Upper lobe of right lung (tissue), 1 donor: Measurements from ENCODE around the gene POPDC2. TPM values are rescaled to one million over a fixed set of nuclear protein-coding genes. Genes with fewer than 3 reads are reported as not detected.

ENCODE experiments used
- ATAC-seq: fragments of 200-7000 bp; cut with Tn5 transposase; one replicate; pipeline ENCODE4 v1.9.1; 2020; ENCODE audit warnings: mild to moderate bottlenecking, moderate library complexity
- DNase-seq: peaks from one replicate; pipeline ENCODE4 v3.0.0-alpha.2; 2020
- H3K27ac ChIP-seq: fragments of 200-600 bp; one replicate; pipeline ENCODE4 v1.8.0; 2022
- H3K27me3 ChIP-seq: fragments of 200-600 bp; one replicate; pipeline ENCODE4 v1.8.0; 2022; ENCODE audit warnings: mild to moderate bottlenecking
- H3K36me3 ChIP-seq: fragments of 200-600 bp; one replicate; pipeline ENCODE4 v1.8.0; 2022
- H3K4me1 ChIP-seq: fragments of 200-600 bp; one replicate; pipeline ENCODE4 v1.8.0; 2022
- H3K4me3 ChIP-seq: fragments of 200-600 bp; one replicate; pipeline ENCODE4 v1.8.0; 2022; ENCODE audit warnings: mild to moderate bottlenecking
- H3K9me3 ChIP-seq: fragments of 200-600 bp; one replicate; pipeline ENCODE4 v1.8.0; 2022
- intact Hi-C: fragments of 100-400 bp; cut with DNase I; formaldehyde crosslinking; loops from one replicate; pipeline ENCODE4 v1.11.0; 2022
- total RNA-seq: library from RNA; stranded (reverse); fragmentation: NEBNext Ultra II Directional; extraction: Animal tissue kit (Norgen Biotek cat#: 25700); gene quantifications from one replicate; pipeline ENCODE4 v1.2.1, GENCODE V29; 2021
- TF ChIP-seq, protein P1 (sequence below): fragments of 200-600 bp; IDR thresholded peaks from one replicate; pipeline ENCODE4 v1.8.0; 2022; ENCODE audit warnings: antibody characterized with exemption
- donor health status: DM: no; HTN: yes; CAD: no; lungs with severe emphysema.

The POPDC2 gene
- total RNA-seq, 1 donor from 2014 or later: 2.7 TPM

DNA sequence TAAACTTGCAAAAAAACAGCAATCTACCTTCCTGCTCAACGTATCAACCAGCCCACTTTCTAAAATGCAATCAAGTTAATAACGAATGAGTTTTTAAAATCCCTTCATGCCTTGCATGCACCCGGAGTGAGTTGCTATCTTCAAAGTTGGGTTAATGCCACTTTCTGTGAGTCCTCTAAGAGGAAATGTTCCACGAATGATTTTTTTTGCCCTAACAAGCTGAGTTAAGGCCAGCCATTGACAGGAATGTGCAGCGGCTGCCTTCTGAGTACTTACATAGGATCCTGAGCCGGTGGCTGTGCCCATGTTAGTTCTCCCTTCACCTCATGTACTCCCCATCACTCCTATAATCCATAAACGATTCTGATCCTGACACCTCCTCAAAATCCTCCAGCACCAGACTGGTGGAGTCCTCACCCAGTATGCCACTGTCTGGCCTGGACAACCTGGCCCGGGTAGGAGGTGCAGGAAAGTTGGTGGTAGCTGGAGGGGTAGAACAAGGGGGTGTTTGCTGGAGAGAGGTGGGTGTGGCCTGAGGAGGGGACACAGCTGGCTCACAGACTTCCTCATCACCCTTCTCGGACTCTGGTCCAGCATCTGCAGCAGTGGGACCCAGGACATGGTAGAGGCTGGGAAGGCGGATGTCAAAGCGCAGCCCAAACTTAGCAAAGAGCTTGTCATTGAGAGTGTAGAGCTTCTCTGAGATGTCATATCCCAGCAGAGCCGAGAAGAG is 12.4 kb downstream of the POPDC2 start:
- TF ChIP-seq, protein P1, sequence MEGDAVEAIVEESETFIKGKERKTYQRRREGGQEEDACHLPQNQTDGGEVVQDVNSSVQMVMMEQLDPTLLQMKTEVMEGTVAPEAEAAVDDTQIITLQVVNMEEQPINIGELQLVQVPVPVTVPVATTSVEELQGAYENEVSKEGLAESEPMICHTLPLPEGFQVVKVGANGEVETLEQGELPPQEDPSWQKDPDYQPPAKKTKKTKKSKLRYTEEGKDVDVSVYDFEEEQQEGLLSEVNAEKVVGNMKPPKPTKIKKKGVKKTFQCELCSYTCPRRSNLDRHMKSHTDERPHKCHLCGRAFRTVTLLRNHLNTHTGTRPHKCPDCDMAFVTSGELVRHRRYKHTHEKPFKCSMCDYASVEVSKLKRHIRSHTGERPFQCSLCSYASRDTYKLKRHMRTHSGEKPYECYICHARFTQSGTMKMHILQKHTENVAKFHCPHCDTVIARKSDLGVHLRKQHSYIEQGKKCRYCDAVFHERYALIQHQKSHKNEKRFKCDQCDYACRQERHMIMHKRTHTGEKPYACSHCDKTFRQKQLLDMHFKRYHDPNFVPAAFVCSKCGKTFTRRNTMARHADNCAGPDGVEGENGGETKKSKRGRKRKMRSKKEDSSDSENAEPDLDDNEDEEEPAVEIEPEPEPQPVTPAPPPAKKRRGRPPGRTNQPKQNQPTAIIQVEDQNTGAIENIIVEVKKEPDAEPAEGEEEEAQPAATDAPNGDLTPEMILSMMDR: no peak
- peak overlapping the region; percentile 84 for H3K27ac ChIP-seq
- DNase-seq (no peak), ATAC-seq (peak; percentile 9)
- no peaks in the 10 kb centered on the region for H3K36me3 ChIP-seq
- H3K4me1 ChIP-seq: peaks cover 28% of the 10 kb centered on the region
- no peak overlapping the region for H3K4me3 ChIP-seq
- intact Hi-C loops: no loop called here
- H3K27me3 ChIP-seq: no peaks in the 10 kb centered on the region
- no peaks in the 10 kb centered on the region for H3K9me3 ChIP-seq

GRCh38 chr3:119647171-119647570 is 13.2 kb downstream of the POPDC2 start:
- Histone ChIP-seq H3K9me3 (no peaks in the 10 kb centered on the region), H3K36me3 (no peaks in the 10 kb centered on the region), H3K4me3 (no peak overlapping the region), H3K4me1 (peaks cover 25% of the 10 kb centered on the region), H3K27me3 (no peaks in the 10 kb centered on the region), H3K27ac (peak overlapping the region; percentile 84)
- intact Hi-C loops: no loop called here
- ATAC-seq: peak; percentile 65
- TF ChIP-seq, protein P1: no peak
- DNase-seq: no peak

DNA sequence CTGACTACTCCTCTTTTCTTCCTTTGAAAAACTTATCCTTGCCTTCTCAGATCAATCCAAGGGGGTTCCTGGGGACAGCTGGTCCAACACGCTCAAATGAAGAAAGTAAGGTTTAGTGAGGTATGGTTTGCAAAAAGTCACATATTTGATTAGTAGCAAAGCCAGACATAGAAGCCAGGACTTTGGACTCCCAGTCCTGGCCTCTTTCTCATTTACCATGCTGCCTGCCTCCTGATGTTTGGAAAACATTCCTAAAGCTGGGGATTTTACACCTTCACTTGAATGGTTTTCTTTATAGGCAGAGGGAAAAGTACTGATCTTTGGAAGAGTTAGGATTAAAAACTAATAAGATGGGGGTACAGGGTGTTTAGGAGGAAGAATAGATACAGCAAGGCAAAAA is 14.6 kb downstream of the POPDC2 start:
- Histone ChIP-seq H3K27me3 (no peaks in the 10 kb centered on the region), H3K9me3 (no peaks in the 10 kb centered on the region), H3K4me3 (no peak overlapping the region), H3K27ac (peak overlapping the region; percentile 84), H3K4me1 (peaks cover 25% of the 10 kb centered on the region), H3K36me3 (no peaks in the 10 kb centered on the region)
- TF ChIP-seq, protein P1: no peak
- ATAC-seq (no peak), DNase-seq (no peak)
- intact Hi-C loops: no loop called here

GRCh38 chr3:119644481-119644880 is 15.9 kb downstream of the POPDC2 start:
- Histone ChIP-seq H3K4me3 (no peak overlapping the region), H3K36me3 (no peaks in the 10 kb centered on the region), H3K27me3 (no peaks in the 10 kb centered on the region), H3K27ac (no peak overlapping the region), H3K9me3 (no peaks in the 10 kb centered on the region), H3K4me1 (peaks cover 20% of the 10 kb centered on the region)
- ATAC-seq (no peak), DNase-seq (no peak)
- intact Hi-C loops: no loop called here
- TF ChIP-seq, protein P1: no peak

GRCh38 chr3:119643528-119643927 is 16.9 kb downstream of the POPDC2 start:
- TF ChIP-seq, protein P1: no peak
- no peak for DNase-seq
- intact Hi-C loops: no loop called here
- no peaks in the 10 kb centered on the region for H3K9me3 ChIP-seq
- ATAC-seq: no peak
- no peaks in the 10 kb centered on the region for H3K36me3 ChIP-seq
- H3K27me3 ChIP-seq: no peaks in the 10 kb centered on the region
- H3K27ac ChIP-seq: no peak overlapping the region
- H3K4me1 ChIP-seq: peaks cover 29% of the 10 kb centered on the region
- no peak overlapping the region for H3K4me3 ChIP-seq
